Hindlimb muscle (tissue), 1 donor: ENCODE results near the gene XRCC5. TPM values are rescaled to one million over a fixed set of nuclear protein-coding genes. Genes with fewer than 3 reads are reported as not detected.

Experiments used
- DNase-seq: peaks from one replicate; pipeline ENCODE4 v3.0.0-alpha.2; 2013
- polyA plus RNA-seq: library from polyadenylated mRNA; unstranded; fragments of 120-200 nt; gene quantifications from one replicate; pipeline ENCODE4 v1.2.1, GENCODE V29; 2013; ENCODE audit not compliant: insufficient read length

XRCC5 gene
- polyA plus RNA-seq, 1 donor, result 146 TPM

- no peak for DNase-seq
Observed at GRCh38 chr2:216086207-216086893, 22.8 kb upstream of the XRCC5 start.

DNA sequence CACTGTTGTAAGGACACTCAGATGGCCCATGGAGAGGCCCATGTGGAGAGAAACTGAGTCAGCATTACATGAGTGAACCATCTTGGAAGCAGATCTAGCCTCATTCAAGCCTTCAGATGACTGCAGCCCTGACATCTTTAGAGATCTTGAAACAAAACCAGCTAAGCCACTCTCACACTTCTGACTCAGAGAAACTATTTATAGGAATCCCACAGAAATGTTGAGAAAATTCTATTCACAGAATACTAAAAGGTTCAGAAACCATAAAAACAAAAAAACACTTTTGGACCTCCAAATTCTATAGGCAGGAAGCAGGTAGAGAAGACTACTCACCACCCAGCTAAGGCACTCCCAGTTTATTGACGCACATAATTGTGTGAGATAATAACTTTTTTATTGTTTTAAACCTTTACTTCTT lies 18.8 kb upstream of the XRCC5 start:
- DNase-seq, result no peak

GRCh38 chr2:216092646-216093045 lies 16.5 kb upstream of the XRCC5 start:
- DNase-seq, result no peak

DNA sequence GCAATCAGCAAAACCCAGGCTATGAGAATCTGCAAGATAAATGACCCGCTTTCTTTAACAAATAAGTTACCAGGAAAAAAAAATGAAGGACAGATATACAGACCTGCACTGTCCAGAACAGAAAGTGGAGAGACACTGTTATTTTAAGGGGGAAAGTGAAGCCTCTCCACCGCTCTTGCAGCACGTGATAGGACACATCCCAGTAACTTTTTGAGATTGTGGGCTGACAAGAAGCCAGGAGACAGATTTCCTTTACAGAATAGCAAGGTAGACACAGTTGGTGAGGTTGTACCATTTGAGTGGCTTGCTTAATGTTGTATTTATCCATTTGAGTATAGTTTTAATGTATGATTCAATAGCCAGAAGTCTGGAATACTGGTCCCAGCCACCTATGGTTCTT lies 14.4 kb upstream of the XRCC5 start:
- DNase-seq, result no peak

DNA sequence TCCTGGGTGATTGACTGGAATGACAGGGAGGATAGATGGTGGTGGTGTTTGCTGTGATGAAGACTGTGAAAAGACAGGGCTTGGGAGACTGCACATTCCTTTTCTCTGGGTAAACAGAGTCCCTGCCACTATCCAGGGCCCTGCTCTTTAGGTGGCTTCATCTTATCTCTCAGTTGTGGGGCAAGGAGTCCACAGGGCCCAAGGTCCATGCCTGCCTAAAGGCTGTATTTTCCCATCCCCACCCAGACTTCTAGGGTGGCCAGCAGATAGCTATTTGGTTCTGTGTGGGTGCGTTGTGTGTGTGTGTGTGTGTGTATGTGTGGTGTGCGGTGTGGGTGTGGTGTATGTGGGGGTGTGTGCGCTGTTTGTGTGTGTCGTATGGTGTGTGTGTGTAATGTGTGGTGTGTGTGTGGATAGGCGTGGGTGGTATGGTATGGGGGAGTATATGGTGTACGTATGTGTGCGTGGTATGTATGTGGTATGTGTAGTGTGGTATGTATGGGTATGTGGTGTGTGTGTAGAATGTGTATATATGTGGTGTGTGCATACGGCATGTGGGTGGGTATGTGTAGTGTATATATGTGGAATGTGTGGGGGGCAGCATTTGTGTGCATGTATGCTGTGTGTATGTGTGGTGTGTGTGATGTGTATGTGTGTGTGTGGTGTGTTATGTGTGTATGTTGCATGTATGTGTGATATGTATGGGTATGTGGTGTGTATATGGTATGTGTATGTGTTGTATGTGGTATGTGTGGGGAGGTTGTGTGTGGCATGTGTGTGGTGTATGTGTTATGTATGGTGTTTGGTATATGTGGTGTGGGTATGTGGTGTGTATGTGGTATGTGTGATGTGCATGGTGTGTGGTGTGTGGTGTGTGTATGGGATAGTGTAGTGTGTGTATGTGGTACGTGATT lies 10.5 kb upstream of the XRCC5 start:
- DNase-seq, result no peak

DNA sequence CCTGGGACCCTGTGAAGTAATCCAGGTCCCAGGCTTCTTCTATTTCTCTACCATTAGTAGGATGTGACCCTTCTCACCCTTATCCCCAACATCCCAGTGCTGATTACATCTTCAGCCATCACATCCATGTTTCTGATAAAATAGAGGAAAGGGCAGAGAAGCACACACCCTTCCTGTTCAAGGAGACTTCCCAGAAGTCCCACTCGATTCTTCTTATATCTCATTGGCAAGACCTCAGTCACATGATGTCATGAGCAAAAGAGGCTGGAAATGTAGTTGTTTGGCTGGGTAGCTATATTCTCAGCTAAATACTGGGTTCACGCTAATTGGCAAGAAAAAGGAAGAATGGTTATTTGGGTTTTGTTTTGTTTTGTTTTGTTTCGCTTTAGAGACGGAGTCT lies 8.0 kb upstream of the XRCC5 start:
- no peak for DNase-seq

GRCh38 chr2:216103213-216103612 lies 5.9 kb upstream of the XRCC5 start:
- no peak for DNase-seq

DNA sequence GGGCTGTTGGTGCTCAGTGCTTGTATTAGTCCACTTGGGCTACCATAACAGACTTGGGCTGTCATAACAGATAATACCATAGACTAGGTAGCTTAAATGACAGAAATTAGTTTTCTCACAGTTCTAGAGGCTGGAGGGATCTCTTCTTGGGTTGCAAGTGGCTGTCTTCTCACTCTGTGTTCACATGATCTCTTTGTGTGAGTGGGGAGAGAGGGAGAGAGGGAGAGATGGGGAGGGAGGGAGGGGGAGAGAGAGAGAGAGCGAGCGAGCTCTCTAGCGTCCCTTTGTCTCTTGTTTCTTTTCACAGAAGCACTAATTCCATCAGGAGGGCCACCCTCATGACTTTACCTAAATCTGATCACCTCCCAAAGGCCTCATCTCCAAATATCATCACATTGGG lies 4.5 kb upstream of the XRCC5 start:
- no peak for DNase-seq

- no peak for DNase-seq
Observed at GRCh38 chr2:216107320-216107719, 1.8 kb upstream of the XRCC5 start.

- no peak for DNase-seq
Observed at GRCh38 chr2:216107760-216108159, 1.4 kb upstream of the XRCC5 start.

- DNase-seq, result no peak
Observed at GRCh38 chr2:216108310-216108966, 710 bp upstream of the XRCC5 start.

DNA sequence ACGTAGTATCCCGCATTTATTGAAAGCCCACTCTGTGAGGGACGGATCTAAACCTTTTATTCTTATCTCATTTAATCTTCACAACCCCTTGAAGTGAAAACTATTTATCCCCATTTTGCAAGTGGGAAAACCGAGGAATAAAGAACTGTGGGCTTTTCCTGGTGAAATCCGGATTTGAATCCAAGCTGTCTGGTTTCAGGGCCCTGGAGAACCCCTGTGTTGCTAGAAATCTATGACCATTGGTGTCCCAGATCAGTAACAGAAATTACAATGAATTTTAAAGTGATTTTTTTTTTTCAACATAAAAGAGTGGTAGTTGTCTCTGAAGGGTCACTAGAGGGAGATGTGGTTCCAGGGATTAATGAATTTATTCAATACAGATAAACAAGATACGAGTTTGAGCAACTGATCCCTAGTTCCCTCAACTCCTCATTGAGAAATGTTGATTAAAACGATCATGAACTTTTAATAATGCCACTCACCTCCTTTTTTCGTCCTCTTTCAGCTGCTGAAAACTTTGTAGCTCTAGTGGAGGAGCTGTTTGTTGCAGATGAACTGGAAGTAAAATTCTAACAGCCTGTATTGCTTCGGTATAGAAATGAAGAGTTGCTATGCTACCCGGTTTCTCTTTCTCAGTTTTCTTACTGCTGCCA lies 940 bp downstream of the XRCC5 start:
- no peak for DNase-seq

- no peak for DNase-seq
Observed at GRCh38 chr2:216110620-216111019, 1.5 kb downstream of the XRCC5 start.

GRCh38 chr2:216111122-216111521 lies 2.0 kb downstream of the XRCC5 start:
- DNase-seq, result no peak

GRCh38 chr2:216112926-216113325 lies 3.8 kb downstream of the XRCC5 start:
- no peak for DNase-seq

DNA sequence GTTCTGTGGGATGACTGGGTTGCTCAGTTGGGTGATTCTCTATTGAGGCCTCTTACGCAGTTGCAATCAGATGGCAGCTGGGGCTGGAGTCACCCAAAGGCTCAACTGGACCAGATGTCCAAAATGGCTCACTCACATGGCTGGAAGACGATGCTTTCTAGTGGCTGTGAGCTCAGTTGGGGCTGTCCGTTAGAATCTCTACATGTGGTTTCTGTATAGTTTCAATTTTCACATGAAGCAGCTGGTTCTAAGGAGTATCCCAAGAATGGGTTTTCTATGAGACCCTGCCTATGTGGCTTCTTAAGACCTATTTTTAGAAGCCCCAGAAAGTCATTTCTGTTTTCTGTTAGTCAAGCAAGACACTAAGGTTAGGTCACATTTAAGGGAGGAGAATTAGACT lies 4.4 kb downstream of the XRCC5 start:
- DNase-seq, result no peak

GRCh38 chr2:216114382-216114713 lies 5.2 kb downstream of the XRCC5 start:
- no peak for DNase-seq

- peak; percentile 99 for DNase-seq
Observed at GRCh38 chr2:216114714-216115531, 5.8 kb downstream of the XRCC5 start.

GRCh38 chr2:216116418-216116817 lies 7.3 kb downstream of the XRCC5 start:
- no peak for DNase-seq

GRCh38 chr2:216117561-216118340 lies 8.6 kb downstream of the XRCC5 start:
- DNase-seq, result no peak

- DNase-seq, result no peak
Observed at GRCh38 chr2:216118474-216118873, 9.3 kb downstream of the XRCC5 start.
